ENCODE data around the gene HLA-DPB1. TPM values are rescaled to one million over a fixed set of nuclear protein-coding genes. Genes with fewer than 3 reads are reported as not detected.

The HLA-DPB1 gene
- total RNA-seq, 1 experiment from 2014 or later = 9.2 TPM

GRCh38 chr6:33112148-33112547 lies 36.4 kb downstream of the HLA-DPB1 start:
- peaks cover 92% of the 10 kb centered on the region for H3K27me3 ChIP-seq
- H3K36me3 ChIP-seq = no peaks in the 10 kb centered on the region
- H3K4me3 ChIP-seq = no peak overlapping the region
- peak; percentile 55 for DNase-seq
- H3K9me3 ChIP-seq = no peaks in the 10 kb centered on the region

DNA sequence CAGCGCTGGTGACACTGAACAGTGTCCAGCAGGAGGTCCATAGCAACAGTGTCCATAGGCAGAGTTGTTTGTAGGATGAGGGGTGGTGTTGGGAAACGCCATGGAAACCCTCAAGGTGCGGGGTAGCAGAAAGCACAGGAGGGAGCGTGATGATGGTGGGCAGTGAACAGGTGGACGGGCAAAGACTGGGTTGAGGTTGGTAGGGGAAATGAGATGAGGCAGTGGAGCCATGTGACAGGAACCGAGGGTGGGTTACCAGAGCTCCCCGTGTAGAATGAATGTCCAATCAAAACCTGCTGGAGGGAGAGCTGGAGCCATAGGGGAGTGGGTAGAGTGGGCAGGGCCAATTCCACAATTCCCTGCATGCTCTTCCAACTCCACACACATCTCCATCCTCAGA lies 38.0 kb downstream of the HLA-DPB1 start:
- H3K36me3 ChIP-seq = no peaks in the 10 kb centered on the region
- H3K27me3 ChIP-seq = peaks cover 92% of the 10 kb centered on the region
- H3K9me3 ChIP-seq = no peaks in the 10 kb centered on the region
- no peak for DNase-seq
- H3K4me3 ChIP-seq = no peak overlapping the region

DNA sequence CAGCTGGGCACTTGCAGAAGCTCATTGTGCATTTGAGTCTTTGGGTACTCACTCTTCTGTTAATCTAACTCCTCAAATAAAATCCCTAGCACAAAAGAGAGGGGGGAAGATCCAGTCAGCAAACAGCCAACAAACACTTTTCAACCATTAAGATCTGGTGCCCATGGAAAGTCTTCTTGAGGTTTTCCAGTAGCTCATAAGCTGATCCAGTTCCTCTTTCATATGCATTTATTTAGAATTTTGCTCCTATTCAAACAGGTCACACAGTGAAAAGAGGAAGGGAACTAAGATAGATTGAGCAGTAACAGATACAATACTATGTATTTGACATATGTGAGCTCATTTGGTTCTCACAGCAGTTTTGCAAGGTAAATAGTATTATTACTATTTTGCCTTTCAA lies 38.6 kb downstream of the HLA-DPB1 start:
- DNase-seq = no peak
- H3K27me3 ChIP-seq = peaks cover 89% of the 10 kb centered on the region
- H3K9me3 ChIP-seq = no peaks in the 10 kb centered on the region
- H3K36me3 ChIP-seq = no peaks in the 10 kb centered on the region
- H3K4me3 ChIP-seq = no peak overlapping the region

DNA sequence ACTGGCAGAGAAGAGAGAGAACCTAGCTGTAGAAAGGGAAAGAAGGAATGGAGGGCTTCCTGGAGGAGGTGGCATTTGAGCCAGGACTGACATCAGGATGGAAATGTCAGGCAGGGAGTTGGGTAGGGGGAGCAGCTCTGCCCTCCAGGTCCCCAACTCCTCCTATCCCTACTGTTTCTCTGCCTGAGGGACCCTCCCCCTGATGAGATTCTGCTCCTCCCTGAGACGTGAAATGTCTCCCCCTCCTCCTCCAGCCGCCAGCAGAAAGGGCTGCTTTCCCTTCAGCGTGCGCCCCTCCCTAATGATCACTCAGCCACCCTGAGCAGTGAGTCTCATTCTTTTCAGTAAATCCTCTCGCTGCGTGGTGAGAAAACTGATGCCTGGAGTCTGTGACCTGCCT lies 40.6 kb downstream of the HLA-DPB1 start:
- DNase-seq = no peak
- H3K36me3 ChIP-seq = no peaks in the 10 kb centered on the region
- no peak overlapping the region for H3K4me3 ChIP-seq
- no peaks in the 10 kb centered on the region for H3K9me3 ChIP-seq
- H3K27me3 ChIP-seq = peaks cover 77% of the 10 kb centered on the region

DNA sequence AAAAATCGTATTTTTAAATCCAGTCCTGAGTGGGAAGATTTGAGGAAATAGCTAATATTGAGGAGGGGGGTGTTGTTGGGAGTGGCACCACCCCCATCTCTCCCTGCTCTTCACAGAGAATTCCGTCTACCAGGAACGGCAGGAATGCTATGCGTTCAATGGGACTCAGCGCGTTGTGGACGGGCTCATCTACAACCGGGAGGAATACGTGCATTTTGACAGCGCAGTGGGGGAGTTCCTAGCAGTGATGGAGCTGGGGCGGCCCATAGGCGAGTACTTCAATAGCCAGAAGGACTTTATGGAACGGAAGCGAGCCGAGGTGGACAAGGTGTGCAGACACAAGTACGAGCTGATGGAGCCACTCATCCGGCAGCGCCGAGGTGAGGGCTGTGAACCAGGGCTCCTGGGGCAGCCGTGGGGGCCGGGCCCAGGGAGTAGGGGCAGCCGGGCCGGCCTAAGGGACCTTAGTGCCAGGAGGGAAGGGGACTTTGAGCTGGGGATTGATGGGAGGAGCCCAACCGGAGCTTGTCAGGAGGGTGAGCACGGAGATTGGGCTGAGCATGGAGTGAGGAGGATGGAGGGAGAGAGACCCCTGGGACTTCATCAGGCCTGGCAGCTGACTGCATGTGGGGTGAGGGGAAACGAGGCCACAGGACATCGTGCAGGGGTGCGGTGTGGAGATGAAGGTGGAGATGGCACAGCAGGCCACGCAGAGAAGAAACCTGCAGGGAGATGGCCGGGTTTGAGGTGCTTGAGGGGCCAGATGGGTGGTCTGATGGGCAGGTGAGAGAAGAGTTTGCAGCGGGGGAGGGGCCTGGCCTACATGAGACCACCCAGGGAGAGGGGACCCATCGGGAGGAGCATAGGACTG lies 41.3 kb downstream of the HLA-DPB1 start:
- no peaks in the 10 kb centered on the region for H3K36me3 ChIP-seq
- no peak overlapping the region for H3K4me3 ChIP-seq
- peaks cover 71% of the 10 kb centered on the region for H3K27me3 ChIP-seq
- DNase-seq = peak; percentile 36
- H3K9me3 ChIP-seq = no peaks in the 10 kb centered on the region

DNA sequence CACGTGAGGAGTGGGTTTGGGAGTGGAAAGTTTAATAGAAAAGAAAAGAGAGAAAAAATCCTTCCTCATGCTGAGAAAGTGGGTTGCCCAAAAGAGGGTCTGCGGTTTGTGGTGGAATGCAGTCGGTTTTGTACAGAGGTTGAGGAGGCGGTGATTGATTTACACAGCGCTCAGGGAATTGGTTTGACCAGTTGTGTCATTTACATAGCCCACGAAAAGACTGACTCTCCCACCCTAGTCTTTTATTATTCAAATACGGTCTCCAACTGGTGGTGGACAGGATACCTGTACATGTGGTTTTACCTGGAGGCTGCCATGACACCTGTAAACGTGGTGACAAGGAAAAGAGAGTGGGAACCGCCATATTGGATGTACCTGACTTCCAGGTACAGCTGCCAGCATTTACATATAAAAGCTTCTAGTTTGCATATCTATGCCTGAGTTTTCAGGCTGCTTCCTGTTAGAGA lies 42.1 kb downstream of the HLA-DPB1 start:
- no peak for DNase-seq
- no peaks in the 10 kb centered on the region for H3K36me3 ChIP-seq
- peaks cover 66% of the 10 kb centered on the region for H3K27me3 ChIP-seq
- no peaks in the 10 kb centered on the region for H3K9me3 ChIP-seq
- no peak overlapping the region for H3K4me3 ChIP-seq

DNA sequence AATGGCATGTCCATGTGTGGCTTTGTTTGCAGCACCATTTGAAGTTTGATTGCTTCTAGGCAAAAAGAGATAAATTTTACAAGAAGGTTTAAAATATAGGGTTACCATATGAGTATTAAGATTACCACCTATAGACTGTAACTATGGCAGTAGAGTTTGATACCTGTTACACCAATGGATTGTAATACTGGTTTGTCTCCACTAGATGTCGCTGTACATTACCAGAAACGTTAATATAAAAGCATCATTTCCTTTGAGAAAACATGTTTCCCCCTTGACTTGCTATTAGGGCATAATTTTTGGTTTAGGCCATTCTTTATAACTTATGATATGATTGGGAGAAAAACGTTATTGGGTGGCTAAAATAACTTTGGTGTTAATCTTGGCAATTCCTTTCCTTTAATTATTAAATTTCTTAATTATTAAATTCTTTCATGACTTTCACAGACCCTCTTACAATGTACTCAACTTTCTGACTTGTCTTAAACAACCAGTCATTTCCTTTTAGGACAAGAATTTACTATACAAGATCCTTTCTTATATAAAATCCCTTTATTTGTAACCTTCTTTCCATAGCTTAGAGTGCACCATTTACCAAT lies 42.8 kb downstream of the HLA-DPB1 start:
- no peak overlapping the region for H3K4me3 ChIP-seq
- peaks cover 5% of the 10 kb centered on the region for H3K9me3 ChIP-seq
- no peak for DNase-seq
- H3K27me3 ChIP-seq = peaks cover 58% of the 10 kb centered on the region
- no peaks in the 10 kb centered on the region for H3K36me3 ChIP-seq

GRCh38 chr6:33120001-33120400 lies 44.2 kb downstream of the HLA-DPB1 start:
- DNase-seq = no peak

GRCh38 chr6:33123181-33123580 lies 47.4 kb downstream of the HLA-DPB1 start:
- Histone ChIP-seq H3K9me3 (peaks cover 22% of the 10 kb centered on the region), H3K4me3 (no peak overlapping the region), H3K36me3 (no peaks in the 10 kb centered on the region), H3K27me3 (peaks cover 16% of the 10 kb centered on the region)
- no peak for DNase-seq

More at GRCh38 chr6:33120001-33120400, 44.2 kb downstream of the HLA-DPB1 start:
- Histone ChIP-seq H3K4me3 (no peak overlapping the region), H3K27me3 (peaks cover 44% of the 10 kb centered on the region), H3K36me3 (no peaks in the 10 kb centered on the region), H3K9me3 (peaks cover 18% of the 10 kb centered on the region)

DNA sequence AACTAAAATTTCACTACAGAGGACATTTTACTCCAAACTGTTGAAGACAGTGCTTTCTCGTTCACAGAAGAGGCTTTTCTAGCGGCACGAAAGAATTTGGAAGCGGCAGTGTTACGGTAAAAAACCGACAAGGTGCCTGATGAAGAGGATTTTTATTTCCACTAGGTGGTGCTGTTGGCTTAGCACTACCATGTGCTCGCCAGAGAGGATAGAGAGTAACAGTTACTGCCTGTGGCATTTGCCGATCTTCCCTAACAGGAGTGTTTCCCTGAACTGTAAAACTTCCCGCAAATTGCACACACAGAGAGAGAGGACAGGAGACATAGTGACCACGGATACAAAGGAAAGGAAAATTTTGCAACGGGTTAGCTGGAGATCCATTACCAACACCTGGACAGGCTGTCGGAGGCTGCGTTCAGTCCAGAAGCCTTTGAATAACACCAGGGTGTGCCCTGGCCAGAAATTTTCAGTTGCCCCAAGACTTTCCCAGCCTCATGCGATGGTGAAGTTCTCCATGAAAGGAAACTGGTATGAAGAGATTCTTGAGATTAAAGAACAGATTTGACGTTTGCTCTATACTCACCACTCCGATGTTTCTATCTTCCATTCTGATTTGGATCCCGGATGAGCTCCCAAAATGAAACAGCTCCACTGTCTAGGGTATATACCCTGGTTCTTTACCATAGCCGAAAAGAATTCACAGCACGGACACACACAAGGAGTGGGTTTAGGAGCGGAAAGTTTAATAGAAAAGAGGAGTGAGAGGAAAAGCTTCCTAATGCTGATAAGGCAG lies 48.1 kb downstream of the HLA-DPB1 start:
- DNase-seq = peak; percentile 50
- Histone ChIP-seq H3K36me3 (no peaks in the 10 kb centered on the region), H3K27me3 (peaks cover 19% of the 10 kb centered on the region), H3K9me3 (peaks cover 22% of the 10 kb centered on the region), H3K4me3 (no peak overlapping the region)

DNA sequence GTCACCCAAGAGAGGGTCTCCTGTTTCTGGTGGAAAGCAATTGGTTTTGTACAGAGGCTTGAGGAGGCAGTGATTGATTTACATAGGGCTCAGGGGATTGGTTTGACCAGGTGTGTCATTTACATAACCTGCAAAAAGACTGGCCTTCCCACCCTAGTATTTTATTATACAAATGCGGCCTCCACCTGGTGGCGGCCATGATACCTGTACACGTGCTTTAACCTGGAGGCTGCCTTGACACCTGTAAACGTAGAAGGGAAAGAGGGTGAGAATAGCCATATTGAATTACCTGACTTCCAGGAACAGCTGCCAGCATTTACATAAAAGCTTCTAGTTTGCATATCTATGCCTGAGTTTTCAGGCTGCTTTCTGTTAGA lies 48.7 kb downstream of the HLA-DPB1 start:
- Histone ChIP-seq H3K36me3 (no peaks in the 10 kb centered on the region), H3K4me3 (no peak overlapping the region)

DNA sequence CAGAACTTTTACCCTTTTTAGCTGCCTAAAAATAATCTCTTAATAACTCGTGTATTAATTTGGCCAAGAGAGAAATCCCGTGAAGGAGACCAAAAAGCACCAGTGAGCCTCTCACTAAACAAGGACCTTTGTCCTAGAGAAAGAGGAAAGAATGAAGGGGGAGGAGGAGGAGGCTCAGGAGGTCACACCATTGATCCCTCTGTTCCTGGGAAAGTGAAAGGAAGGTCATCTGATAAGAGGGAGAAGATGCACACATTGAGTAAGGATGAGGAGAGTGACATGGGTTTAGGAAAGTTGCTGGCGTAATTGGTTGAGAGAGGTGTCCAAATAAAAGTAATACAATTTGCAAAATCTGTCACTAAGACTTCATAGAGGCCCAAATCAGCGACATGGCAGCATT lies 49.2 kb downstream of the HLA-DPB1 start:
- Histone ChIP-seq H3K4me3 (no peak overlapping the region), H3K9me3 (peaks cover 22% of the 10 kb centered on the region), H3K27me3 (peaks cover 16% of the 10 kb centered on the region)

More for the DNA sequence above, 48.7 kb downstream of the HLA-DPB1 start:
- Histone ChIP-seq H3K27me3 (peaks cover 16% of the 10 kb centered on the region), H3K9me3 (peaks cover 22% of the 10 kb centered on the region)
- DNase-seq = no peak

DNA sequence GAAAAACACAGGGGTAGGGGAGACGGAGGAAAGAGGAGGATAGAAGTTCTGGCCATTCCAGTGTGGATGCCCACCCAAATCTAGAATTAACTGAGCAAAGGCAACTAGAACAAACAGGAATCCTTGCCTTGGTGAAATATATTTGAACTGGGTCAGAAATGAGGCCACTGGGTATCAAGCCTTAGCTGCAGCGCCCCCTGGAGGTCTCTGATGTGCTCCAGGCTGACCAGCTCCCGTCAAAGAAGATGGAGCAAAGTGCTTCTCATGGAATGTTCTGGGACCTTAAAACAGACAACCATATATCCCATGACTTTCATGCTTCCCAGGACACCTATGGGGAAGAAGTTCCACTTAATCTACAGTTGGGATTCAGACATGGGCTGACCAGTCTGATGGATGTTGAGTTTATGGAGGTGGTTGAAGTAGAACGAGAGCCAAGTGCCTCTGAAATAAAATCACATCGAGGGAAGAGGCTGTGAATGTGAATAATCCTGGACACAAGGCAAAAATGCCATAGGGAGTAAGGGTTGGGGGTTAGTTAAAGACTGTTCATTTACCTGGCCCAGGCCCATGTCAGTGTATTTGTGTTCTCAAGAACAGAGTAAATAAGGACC lies 50.4 kb downstream of the HLA-DPB1 start:
- Histone ChIP-seq H3K4me3 (no peak overlapping the region), H3K9me3 (peaks cover 22% of the 10 kb centered on the region), H3K36me3 (no peaks in the 10 kb centered on the region), H3K27me3 (peaks cover 9% of the 10 kb centered on the region)
- peak; percentile 69 for DNase-seq

More for the DNA sequence above, 49.2 kb downstream of the HLA-DPB1 start:
- no peak for DNase-seq
- no peaks in the 10 kb centered on the region for H3K36me3 ChIP-seq

DNA sequence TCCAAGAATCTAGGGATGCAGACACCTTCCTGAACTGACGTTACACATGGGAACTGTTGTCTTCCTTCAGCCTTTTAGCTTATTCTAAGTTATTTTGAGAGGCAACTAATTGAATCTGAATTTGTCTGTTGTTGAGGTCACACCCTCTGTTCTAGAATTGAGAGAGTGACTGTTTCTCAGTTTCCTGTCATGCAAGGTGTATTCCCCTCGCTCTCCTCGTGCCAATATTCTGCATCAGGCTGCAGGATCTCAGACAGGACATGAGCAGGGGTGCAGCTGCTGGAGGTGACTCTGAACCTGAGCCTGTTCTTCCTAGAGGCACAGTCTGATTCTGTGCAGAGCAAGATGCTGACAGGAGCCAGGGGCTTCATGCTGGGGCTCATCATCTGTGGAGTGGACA lies 52.5 kb downstream of the HLA-DPB1 start:
- Histone ChIP-seq H3K4me3 (no peak overlapping the region), H3K27me3 (peaks cover 9% of the 10 kb centered on the region), H3K9me3 (peaks cover 20% of the 10 kb centered on the region), H3K36me3 (no peaks in the 10 kb centered on the region)
- no peak for DNase-seq

GRCh38 chr6:33132081-33132524 lies 56.3 kb downstream of the HLA-DPB1 start:
- no peak overlapping the region for H3K4me3 ChIP-seq

GRCh38 chr6:33136310-33136900 lies 60.6 kb downstream of the HLA-DPB1 start:
- H3K4me3 ChIP-seq = no peak overlapping the region
- no peaks in the 10 kb centered on the region for H3K9me3 ChIP-seq
- H3K27me3 ChIP-seq = peaks cover 5% of the 10 kb centered on the region
- no peaks in the 10 kb centered on the region for H3K36me3 ChIP-seq
- DNase-seq = no peak

More at GRCh38 chr6:33132081-33132524, 56.3 kb downstream of the HLA-DPB1 start:
- Histone ChIP-seq H3K27me3 (peaks cover 7% of the 10 kb centered on the region; the same call in 1 of the 2 replicates), H3K9me3 (no peaks in the 10 kb centered on the region), H3K36me3 (no peaks in the 10 kb centered on the region)
- no peak for DNase-seq

Data from MG63 (cell line).